GM19099 (cell line): ENCODE data around the gene ACVR1.

ENCODE experiments used
- POLR2A ChIP-seq: IDR thresholded peaks from 3 replicates; pipeline ENCODE4 v1.6.1; 2011; ENCODE audit warnings: low read depth; ENCODE audit not compliant: insufficient read length; ENCODE audit errors: extremely low read depth

The ACVR1 gene

GRCh38 chr2:157691695-157692094 is 184.4 kb downstream of the ACVR1 start:
- no peak for TF ChIP-seq POLR2A

GRCh38 chr2:157691131-157691530 is 185.0 kb downstream of the ACVR1 start:
- TF ChIP-seq POLR2A, result no peak
